AG04450 (cell line): ENCODE data around the gene COTL1. TPM values are rescaled to one million over a fixed set of nuclear protein-coding genes. Genes with fewer than 3 reads are reported as not detected.

Source experiments
- CTCF ChIA-PET: fragments of 300-600, 350-600 bp; formaldehyde crosslinking; extraction: SDS; loops from one replicate; lab custom pipeline; 2022; ENCODE audit warnings: antibody characterized with exemption, inconsistent platforms; lab: Charles Lee
- POLR2A ChIA-PET: fragments of 350-600 bp; formaldehyde crosslinking; extraction: SDS; loops from one replicate; lab custom pipeline; 2021; ENCODE audit warnings: antibody characterized with exemption, inconsistent platforms; lab: Yijun Ruan, JAX
- DNase-seq: peaks from one replicate; pipeline ENCODE4 v3.0.0-alpha.2; 2011; ENCODE audit warnings: low read depth, low spot score
- H3K27ac ChIP-seq: one replicate; pipeline ENCODE4 v1.5.1; 2012; ENCODE audit warnings: low read depth, low read length, control low read depth
- H3K27me3 ChIP-seq: one replicate; pipeline ENCODE4 v1.6.0; 2012; ENCODE audit warnings: low read length; ENCODE audit not compliant: control insufficient read depth, insufficient read depth
- H3K4me3 ChIP-seq: 2 replicates; pipeline ENCODE4 v1.5.1; 2011; ENCODE audit warnings: mild to moderate bottlenecking, low read depth, low read length, control low read depth
- H3K9me3 ChIP-seq: 2 replicates; pipeline ENCODE4 v1.5.1; 2012; ENCODE audit warnings: low read length; ENCODE audit not compliant: control insufficient read depth, insufficient read depth
- polyA plus RNA-seq: library from polyadenylated mRNA; depleted of rRNA; stranded (reverse); fragments of >200 nt; gene quantifications from 2 replicates; pipeline ENCODE4 v1.2.3, GENCODE V29; 2011
- TF ChIP-seq, protein P1 (sequence below): IDR thresholded peaks from 2 replicates; pipeline ENCODE4 v1.5.1; 2011; ENCODE audit warnings: low read depth, low read length, control low read depth, inconsistent platforms

Gene COTL1
- polyA plus RNA-seq, 1 experiment = 153 TPM

DNA sequence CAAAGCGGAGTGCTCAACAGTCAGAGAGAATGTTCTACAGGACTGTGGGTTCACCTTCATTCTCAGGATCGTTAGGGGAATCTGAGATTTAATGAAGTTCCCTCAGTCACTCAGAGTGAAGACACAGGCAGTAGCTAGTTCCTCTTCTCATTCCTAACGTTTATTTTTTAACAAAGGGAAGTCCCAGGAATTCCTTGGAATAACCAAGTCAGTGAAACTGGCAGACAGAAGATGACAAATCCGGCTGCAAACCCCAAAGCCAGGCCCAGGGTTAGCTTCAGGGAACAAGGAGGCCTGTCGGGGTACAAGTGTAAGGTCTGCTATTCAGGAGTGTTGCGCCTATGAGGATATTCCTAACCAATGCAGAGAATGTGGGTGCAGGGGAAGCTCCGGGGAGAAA is 42.0 kb downstream of the COTL1 start:
- Histone ChIP-seq H3K9me3 (peaks cover 12% of the 10 kb centered on the region), H3K27ac (no peak overlapping the region), H3K27me3 (no peaks in the 10 kb centered on the region), H3K4me3 (no peak overlapping the region)
- DNase-seq = no peak
- ChIA-PET CTCF (interaction anchor here (1.2 kb wide), 1 partner anchor 69 kb away, joined by 3 read pairs; no protein-coding TSS in a partner anchor), POLR2A (no interaction called here)
- TF ChIP-seq, protein P1, sequence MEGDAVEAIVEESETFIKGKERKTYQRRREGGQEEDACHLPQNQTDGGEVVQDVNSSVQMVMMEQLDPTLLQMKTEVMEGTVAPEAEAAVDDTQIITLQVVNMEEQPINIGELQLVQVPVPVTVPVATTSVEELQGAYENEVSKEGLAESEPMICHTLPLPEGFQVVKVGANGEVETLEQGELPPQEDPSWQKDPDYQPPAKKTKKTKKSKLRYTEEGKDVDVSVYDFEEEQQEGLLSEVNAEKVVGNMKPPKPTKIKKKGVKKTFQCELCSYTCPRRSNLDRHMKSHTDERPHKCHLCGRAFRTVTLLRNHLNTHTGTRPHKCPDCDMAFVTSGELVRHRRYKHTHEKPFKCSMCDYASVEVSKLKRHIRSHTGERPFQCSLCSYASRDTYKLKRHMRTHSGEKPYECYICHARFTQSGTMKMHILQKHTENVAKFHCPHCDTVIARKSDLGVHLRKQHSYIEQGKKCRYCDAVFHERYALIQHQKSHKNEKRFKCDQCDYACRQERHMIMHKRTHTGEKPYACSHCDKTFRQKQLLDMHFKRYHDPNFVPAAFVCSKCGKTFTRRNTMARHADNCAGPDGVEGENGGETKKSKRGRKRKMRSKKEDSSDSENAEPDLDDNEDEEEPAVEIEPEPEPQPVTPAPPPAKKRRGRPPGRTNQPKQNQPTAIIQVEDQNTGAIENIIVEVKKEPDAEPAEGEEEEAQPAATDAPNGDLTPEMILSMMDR = no peak

DNA sequence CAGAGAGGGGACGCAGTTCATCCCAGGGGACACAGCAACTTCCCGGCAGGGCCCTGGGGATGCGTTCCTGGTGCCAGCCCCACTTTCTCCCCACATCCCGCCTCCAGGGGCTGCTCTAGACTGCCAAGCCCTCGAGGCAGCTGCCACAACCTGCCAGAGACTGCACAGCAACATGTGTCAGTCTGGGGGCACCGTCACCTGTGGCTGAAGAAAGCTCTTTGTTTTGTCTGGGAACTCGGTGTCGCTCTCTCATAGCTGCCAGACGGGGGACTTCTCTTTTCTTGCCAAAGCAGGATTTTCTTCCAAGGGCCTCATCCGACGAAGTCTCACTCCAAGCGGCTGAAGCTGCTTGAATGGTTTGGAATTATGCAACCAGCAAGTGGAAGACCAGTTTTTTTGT is 43.7 kb downstream of the COTL1 start:
- Histone ChIP-seq H3K9me3 (peaks cover 13% of the 10 kb centered on the region), H3K4me3 (no peak overlapping the region), H3K27ac (no peak overlapping the region), H3K27me3 (no peaks in the 10 kb centered on the region)
- CTCF ChIA-PET = interaction anchor here (0.8 kb wide), 1 partner anchor 150 kb away, joined by 3 read pairs; no protein-coding TSS in a partner anchor
- TF ChIP-seq, protein P1 = no peak
- DNase-seq = no peak
- POLR2A ChIA-PET = no interaction called here

DNA sequence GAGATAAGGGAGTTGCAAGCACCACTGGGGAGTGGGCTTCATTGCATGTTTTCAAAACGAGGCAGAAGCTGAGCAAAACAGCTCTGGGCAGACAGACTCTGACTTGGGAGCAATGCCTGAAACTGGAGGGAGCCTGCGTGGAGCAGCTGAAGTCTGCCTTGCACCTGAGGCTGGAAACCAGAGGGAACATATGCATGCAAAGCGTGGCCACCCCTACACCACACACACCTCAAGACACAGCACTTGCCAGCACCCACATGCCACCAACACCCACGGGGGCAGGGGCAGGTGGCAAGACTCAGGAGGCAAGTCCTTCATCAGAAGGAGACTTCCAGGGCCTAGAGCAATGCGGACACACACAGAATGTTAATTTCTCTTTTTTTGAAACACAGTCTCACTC is 45.8 kb downstream of the COTL1 start:
- DNase-seq = no peak
- no peak overlapping the region for H3K27ac ChIP-seq
- ChIA-PET CTCF (no interaction called here), POLR2A (no interaction called here)
- TF ChIP-seq, protein P1 = no peak
- no peaks in the 10 kb centered on the region for H3K27me3 ChIP-seq
- H3K4me3 ChIP-seq = no peak overlapping the region
- peaks cover 16% of the 10 kb centered on the region for H3K9me3 ChIP-seq

DNA sequence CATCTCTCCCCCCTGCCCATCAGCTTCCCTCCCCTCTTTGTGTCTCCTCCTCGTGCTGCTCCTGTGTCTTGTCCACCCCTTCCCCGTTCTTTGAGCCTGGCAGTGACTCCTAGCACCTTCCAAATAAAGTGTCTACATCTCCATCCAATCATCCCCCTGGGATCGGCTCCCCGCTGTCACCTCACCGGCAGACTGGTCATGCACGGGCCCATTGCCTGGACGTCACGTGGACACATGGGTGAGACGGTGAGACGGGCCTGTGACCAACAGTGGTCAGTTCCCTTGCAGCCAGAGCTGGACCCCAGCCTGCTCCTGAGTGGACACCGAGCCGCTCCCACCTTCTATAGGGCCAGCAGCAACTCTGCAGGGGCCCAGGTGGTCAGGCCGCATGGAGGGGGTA is 46.4 kb downstream of the COTL1 start:
- no peaks in the 10 kb centered on the region for H3K27me3 ChIP-seq
- H3K4me3 ChIP-seq = no peak overlapping the region
- peaks cover 16% of the 10 kb centered on the region for H3K9me3 ChIP-seq
- H3K27ac ChIP-seq = no peak overlapping the region
- ChIA-PET CTCF (no interaction called here), POLR2A (no interaction called here)
- no peak for DNase-seq
- TF ChIP-seq, protein P1 = no peak

DNA sequence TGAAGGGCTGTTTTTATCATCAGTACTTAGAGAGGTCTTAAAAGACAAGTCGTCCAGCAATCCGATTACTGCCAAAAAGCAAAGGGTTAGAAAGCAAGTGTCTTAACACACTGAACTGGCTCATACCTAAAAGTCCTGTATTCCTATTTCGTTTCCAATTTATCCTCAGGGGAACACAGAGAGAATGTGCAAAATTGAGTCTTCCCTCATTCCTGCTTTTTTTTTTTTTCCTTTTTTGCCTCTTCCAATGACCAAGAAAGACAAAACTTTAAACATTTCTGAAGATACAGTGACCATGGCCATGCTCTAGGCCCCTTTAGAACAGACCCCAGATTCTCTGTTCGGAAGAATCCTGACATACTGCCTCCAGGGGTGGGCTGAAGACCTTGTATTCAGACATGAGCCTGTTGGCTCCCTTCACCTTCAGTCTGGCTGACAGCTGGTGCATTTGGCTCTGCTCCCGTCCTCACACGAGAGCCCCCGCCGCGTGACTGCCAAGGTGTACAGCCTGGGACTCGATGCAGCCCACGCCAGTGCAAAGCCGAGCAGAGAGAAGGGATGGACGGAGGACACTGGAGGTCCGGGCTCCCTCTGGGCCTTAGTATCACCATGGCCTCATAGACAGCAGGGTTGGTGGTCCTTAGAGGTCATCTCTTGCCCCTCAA is 47.0 kb downstream of the COTL1 start:
- ChIA-PET CTCF (no interaction called here), POLR2A (no interaction called here)
- H3K4me3 ChIP-seq = no peak overlapping the region
- H3K9me3 ChIP-seq = peaks cover 16% of the 10 kb centered on the region
- H3K27me3 ChIP-seq = no peaks in the 10 kb centered on the region
- TF ChIP-seq, protein P1 = no peak
- H3K27ac ChIP-seq = no peak overlapping the region
- DNase-seq = no peak
